UCSD-AML1 (cell line): ENCODE measurements around the gene FNDC3B.
A peak's percentile ranks its signal among the peaks of the same experiment; 100 is the strongest.

Experiments used
- DNase-seq: peaks from one replicate; lab custom pipeline; 2025; ENCODE audit not compliant: unreplicated experiment; lab: John Stamatoyannopoulos, UW

FNDC3B gene

DNA sequence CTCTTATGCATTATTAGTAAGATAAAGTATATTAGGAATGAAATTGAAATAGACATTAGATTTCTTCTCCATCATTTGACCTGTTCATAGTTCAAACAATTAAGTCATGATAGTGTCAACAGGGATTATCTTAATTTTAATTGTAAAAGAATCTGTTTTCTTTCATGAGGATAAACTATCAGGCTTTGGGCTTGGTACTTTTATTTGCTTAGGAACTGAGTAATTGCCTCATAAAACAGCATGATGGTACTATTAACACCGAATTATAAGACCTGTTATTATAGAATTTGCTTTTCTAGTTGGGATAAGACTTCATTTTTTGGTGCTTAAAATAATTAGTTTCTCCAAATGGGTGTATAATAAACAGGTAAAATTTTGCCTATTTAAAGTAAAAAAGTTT lies 71.8 kb downstream of the FNDC3B start:
- DNase-seq, result no peak

DNA sequence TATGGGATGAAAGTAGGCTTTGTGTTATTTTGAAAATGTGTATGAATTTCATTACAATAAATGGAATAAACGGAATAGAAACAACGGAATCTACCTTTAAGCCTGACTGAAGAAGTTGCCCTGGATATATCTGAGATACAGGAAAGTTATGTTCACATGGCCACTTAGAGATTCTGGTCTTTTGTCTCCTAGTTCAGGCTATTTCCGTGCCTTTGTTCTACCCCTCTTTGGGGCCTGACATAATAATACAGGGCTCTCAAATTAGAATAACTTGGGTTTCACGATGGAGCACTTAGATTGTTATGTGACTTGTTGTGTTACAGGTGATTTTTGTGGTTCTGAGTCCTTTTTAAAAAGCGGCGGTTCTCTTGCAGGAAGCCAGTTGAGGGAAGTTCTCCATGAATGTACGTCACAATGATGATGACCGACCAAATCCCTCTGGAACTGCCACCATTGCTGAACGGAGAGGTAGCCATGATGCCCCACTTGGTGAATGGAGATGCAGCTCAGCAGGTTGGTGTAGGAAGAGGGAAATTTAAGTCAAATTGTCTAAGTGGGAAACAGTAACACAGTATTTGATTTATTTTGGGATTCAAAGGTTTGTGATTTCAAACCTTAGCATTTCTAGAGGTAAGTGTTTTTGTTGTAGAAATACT lies 72.8 kb downstream of the FNDC3B start:
- no peak for DNase-seq

DNA sequence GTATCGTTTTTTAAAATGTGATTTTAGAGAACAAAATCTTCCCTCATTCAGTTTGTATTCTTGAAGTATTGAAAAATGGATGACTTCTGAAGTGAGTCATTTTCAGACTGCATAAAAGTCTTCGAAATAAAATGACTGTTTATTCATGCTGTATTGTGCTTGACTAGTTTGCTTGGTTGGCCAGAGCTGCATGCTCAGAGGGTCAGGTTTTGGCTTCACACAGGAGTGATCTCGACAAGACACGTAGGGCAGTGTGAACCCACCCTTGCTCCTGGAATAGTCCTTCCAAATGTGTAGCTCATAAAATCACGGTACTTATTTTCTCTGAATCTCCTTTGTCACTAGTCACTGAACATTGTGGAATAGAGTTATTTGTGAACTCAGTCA lies 73.3 kb downstream of the FNDC3B start:
- DNase-seq, result no peak

DNA sequence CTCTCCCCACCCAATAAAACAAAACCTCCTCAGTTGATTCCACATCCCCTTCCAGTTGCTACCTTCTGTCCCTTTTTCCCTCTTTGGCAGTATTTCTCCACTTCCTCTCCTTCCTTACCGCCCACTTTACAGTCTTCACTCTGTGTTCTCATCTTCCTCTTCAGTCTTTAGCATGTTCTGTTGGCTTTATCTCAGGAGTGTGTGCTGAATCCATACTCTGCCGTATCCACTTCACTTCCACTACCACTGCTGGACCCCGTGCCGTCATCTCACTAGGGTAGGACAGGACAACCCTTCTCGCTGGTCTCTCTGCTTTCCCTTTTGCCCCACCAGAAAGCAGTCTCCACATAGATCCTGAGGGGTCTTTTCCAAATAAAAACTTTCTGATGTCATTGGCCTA lies 74.3 kb downstream of the FNDC3B start:
- DNase-seq, result no peak

DNA sequence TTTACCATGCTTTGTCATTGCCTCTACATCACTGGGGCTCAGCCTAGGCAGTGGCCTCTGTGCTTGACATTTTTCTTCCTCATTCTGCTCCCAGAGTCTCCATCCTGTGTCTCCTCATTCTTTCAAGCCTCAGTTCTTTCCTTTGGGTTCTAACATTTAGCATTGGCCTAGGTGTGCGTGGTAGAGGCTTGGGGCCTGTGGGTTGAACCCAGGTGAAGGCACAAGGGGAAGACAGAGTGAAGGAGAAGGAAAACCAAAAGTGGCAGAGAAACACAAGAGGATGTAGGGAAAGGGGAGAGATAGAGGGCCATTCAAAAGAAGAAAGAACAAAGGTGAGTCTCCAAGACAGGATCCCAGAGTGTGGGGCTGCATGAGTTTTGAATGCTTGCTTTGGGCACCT lies 75.7 kb downstream of the FNDC3B start:
- no peak for DNase-seq

DNA sequence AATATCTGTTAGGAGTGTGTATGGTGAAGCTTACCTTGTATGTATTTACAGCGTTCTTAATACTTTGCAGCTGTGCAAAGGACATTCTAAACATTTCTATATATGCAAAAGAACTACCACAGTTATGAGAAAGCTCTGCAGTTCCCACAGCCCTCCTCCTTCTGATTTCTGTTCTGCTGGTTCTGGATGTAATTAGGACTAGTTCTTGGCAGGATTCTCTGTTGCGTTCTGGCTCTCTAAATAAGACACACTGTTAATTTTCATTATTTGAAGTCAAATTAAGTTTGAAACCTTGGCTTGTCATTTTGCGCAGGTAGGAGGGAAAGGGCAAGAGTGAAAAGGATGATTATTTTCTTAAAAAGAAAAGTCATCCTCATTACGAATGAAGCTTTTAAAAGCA lies 76.4 kb downstream of the FNDC3B start:
- DNase-seq, result no peak

DNA sequence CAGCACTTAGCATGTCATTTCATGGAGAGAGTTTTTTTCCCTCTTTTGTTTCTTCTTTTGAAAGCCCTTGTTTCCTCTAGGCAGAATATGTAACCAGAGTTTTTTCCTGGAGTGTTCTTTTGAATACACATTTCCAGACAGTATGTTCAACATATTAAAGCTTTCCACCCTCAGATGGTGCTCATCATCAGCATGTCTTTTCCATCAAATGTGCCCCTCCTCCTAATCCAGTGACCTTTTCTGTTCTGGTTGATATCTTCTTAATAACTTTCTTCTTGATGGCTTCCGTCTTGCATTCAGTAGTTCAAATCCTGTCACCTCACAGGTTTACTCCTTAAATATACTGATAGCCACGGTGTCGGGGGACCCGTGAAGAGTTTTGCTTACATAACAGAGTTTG lies 78.6 kb downstream of the FNDC3B start:
- DNase-seq, result no peak

DNA sequence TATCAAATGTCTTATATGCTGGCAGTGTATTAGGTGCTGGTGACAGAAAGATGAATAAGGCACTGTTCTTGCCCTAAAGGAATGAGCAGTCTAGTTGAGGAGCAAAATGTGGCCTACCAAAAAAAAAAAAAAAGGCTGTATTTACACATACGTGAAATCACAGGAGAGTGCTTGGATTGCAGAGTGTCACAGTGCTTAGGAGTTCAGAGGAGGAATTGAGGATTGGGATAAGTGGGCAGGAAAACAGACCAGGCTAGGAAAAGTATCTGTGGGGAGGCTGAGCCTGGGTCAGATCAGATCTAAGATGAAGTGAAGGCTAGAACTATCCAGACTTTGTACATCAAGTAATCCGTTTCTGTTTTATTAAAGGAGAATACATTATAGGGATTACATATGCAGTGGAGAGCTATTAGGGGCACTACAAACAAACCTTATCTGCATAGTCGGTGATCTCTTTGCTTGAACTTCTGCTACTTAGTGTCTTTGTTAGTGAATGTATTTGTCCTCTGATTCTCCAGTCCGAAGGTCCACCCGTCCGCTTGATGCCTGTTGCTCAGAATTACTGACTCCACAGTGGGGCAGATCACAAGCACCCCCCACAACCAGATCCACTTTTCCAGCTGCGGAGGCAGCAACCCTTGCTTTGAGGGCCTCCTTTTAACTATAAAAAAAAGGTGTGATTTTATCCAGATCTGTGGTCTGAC lies 80.0 kb downstream of the FNDC3B start:
- DNase-seq, result no peak

DNA sequence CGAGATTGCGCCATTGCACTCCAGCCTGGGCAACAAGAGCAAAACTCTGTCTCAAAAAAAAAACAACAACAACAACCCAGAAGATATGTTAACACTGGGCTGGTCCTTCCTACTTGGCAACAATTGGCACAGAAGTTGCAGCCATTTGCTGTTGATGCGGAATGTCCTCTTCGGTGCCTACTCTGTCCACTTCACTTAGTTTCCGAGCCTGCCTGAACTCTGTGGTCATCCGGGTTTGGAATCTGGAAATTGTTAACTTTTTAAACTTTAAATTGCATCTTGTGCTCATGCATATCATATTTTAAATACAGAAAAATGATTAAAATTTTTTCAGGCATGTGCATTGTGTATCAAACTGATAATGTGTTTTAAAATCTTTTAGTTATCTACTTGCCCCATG lies 81.5 kb downstream of the FNDC3B start:
- no peak for DNase-seq

DNA sequence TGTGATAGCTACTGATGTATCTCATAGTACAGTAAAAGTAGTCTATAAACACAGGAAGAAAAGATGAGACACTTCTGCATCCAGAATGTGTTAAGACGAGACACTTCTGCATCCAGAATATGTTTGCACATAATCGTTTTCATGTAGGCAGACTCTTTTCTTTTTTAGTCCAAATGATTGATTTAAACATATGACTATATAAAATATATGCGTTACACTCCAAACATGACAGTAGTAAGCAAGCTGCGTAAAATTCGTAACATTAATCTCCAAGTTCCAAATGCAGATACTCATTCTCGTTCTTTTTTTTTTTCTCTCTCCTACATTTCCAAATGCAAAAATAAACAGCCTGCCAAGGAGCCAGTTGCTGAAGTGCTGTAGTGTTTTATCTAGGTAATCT lies 82.6 kb downstream of the FNDC3B start:
- no peak for DNase-seq

DNA sequence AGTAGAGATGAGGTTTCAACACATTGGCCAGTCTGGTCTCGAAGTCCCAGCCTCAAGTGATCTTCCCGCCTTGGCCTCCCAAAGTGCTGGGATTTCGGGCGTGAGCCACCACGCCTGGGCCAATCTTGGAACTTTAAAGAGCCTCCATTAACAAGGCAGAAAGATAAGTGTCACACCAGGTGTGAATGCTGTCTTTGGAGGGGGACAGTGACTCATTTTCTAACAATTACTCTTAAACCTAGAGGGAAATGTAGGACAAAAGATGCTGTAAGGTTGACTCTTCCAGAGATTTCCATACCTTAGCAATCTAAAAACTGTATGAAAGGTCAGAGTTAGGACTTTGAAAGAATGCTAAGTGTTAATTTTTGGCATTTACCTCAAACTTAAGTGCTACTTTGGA lies 84.9 kb downstream of the FNDC3B start:
- DNase-seq, result no peak

DNA sequence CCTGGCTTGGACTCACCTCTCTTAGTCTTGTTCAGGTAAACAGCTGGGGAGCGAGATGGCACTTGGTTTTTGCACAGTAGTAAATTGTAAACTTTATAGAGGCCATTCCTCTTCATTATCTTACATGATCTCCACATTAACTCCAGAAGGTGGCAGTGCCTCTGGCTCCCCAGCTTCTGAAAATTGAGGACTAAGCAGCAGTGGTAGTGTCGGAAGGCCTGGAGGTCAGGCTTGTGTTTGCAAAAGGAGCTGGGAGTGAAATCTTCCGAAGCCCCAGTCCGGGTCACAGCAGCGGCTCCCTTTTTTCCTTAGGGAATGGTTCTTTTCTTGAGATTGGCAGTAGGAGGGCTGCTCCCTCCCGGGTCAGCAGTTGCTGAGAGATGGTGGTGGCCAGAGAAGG lies 85.7 kb downstream of the FNDC3B start:
- DNase-seq, result no peak

DNA sequence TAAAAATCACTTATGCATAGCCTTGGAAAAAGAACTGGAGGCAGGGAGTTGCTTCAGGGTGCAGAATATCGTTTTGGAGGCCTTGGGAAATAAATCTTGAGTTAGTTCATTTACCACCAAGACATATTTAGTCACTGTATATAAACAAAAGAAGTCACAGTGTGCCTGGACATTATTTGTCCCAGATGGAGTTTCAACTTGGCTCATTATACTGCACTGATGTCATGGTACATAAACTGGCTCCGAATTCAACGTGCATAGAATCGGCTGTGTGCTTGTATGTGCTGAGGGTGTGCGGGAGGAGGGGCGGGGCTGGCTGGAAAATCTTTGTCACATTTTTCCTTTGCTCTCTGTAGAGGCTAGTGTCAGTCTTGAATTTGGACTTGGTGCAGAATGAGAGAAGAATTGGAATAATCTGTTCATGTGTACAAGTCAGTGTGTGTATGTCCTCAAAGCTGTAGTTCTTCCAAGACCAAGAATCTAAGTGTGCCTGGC lies 86.6 kb downstream of the FNDC3B start:
- no peak for DNase-seq

DNA sequence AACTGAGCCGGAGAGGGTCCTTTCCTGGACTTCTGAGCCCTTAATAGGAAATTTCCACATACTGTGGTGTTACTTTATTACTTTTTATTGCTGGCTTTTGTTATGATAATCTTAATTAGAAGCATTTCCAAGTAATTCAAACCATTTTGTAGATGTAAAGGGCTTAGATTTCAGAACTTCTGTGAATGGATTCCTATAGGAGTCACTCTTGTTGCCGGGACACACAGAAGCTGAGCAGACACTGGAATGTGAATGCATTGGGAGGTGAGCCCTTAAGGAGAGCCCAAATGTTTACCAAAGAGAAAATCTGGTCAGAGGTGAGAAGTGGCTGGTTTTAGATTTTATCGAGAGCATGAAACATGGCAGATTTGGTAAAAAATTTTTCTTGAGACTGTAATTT lies 87.4 kb downstream of the FNDC3B start:
- DNase-seq, result no peak

DNA sequence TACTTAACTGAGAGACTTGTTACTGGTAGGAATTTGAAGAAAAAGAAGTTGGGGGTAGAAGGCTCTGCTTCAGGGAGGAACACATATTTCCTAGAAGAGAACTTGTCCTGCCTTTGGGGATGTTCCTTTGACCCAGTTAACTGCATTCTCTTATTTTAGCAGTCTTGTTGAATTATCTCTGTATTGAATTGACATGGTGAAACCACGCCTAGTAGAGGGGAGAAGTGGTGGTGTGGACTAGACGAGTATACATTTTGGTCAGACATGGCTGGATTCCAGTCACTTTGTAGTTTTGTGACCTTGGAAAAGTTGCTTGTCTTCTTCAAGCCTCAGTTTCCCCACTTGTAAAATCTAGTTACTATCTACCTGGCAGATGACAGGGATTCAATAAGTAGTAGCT lies 87.8 kb downstream of the FNDC3B start:
- no peak for DNase-seq

DNA sequence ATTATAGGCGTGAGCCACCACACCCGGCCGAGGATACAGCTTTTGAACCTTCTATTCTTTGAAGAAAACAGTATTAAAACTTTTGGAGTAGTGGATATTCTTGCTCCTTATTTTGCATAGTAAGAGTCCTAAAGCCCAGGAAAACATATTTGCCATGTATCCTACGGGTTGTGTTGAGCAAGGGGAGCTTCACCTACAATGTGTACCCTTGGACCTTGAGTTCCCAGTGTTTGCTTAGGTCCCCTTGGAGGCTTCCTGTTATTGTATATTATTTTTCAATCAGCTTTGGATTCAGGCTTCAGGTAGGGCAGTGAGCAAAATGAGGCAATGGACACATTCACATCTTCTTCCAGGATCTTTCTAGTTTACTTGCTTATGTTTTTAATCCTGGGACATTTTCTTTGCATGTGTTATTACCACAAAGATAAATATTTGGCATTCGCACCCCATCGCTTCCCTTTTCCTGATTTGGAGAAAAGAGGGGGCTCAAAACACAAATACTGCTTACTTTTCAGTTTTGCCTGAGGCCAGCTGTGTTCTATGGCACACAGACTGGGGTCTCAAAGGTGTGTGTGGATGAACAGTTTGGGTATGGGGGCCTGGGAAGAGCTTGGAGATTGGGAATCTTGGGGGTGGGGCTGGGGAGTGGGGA lies 88.7 kb downstream of the FNDC3B start:
- no peak for DNase-seq

DNA sequence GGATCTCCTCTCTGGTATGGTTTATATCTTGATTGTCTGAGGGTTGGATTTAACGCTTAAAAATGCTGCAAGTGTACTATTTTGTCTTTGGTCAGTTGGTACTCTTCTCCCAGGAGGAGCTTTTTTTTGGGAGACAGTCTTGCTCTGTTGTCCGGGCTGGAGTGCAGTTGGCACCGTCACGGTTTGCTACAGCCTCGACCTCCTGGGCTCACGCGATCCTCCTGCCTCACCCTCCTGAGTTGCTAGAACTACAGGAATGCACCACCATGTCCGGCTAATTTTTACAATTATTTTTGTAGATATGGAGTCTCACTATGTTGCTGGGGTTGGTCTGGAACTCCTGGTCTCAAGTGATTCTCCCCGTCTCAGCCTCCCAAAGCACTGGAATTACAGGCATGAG lies 89.5 kb downstream of the FNDC3B start:
- no peak for DNase-seq

DNA sequence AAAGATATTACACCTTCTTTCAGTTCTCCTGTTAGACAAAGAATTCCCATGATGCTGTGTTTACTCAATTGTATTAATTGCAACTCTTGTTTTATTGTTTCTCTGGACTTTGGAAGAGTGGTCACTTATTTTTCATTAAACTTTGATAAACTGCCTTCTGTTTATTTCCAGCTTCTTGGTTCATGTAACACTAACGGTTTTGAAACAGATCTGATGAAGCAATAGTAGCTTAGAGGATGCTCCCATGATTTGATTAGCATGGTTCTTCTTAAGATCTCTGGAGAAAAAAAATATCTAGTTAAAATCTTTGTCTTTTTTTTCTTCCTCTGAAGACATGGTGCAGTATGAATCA lies 90.1 kb downstream of the FNDC3B start:
- DNase-seq, result no peak

DNA sequence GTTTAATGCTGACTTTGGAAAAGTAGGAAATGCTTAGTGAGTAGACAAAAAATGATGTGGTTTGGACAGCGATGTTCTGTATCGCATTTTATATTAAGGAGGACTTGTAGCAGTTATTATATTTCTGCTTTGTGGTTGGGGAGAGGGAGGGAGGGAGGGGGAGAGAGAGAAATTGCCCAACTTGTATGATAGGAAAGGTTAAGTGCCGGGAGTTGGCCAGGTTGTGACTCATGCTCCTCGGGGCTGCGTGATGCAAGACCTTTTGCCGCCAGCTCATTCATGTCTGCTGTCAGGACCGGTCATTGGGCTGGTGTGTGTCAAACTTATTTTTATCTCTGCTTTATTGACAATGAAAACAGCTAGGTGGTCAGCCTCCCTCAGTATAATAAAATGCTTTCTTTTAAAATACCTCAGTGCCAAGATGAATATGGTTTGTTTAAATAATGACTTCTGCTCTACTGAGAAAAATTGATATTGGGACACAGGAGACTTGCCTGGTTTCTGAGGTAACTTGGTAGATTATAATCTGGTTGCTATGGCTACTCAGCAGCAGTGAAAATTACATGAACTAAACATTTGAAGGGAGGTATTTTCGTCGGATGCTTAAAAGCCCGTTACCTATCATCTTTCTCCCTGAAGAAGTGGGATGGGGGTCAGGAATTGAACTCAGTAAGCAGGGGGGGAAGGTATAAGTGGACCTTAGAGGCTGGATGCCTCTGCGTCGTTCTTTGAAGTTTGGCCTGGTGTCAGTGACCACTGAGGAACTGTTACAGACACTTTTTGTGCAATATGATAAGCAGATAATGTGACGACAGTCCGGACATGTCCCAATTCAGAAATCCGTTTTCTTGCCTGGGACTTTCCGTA lies 90.7 kb downstream of the FNDC3B start:
- DNase-seq, result peak; percentile 73

DNA sequence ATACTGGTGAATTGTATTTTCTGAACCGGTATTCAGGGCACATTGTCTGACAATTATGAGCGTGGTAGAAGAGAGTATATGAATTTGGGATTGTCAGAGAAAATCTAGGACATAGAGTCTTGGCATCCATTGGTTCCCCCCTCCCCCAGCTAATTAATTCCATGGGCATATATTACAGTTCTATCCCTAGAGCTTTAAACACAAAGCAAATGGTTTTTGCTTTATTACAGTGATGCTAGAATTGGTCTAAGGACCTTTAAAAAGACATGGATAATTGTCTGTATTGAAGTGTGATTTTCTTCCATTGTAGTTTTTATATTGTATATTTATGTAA lies 91.3 kb downstream of the FNDC3B start:
- DNase-seq, result no peak

DNA sequence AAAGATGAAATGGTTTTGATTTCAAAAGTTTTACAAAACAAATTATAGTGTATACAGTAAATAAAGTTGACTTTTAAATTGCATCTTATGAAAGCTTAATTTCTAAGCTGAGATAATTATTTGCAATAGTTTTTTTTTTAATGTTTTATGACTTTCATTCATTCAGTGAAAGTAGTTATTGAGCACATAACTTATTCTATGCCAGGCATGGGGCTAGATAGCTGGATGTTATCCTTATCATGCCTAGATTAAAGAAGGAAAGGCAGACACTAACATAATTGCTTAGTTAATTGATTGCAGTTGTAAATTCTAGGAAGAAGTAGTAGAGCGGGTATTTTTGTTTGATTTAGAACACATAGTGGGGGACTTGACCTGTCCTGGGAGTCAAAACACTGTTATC lies 92.4 kb downstream of the FNDC3B start:
- no peak for DNase-seq

DNA sequence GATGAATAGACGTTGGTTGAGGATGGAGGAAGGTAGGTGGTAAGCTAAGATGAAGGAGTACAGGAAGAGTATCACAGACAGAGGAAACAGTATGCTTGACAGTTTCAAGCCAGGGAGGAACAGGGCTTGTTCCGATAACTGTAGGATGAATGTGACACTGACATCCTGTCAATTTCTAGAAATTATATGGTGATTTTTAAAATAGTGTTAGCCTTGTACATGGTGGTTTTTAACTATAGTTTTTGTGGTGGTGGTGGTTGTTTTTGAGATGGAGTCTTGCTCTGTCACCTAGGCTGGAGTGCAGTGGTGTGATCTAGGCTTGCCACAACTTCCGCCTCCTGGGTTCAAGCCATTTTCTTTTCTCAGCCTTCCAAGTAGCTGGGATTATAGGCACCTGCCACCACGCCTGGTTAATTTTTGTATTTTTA lies 92.8 kb downstream of the FNDC3B start:
- DNase-seq, result no peak
